Gastrocnemius medialis (tissue), 4 donors: Measurements from ENCODE around the gene ZNF57. TPM values are rescaled to one million over a fixed set of nuclear protein-coding genes. Genes with fewer than 3 reads are reported as not detected.

Source experiments
- ATAC-seq, 2 donors: fragments of 150-250 bp; one replicate each; pipeline ENCODE4 v1.9.1; 2016
- DNase-seq, 2 donors: peaks; one replicate each; pipeline ENCODE4 v3.0.0-alpha.2; 2019
- H3K27ac ChIP-seq, 4 donors: fragments of 200-600 bp; sonication (generic); 1 replicate in 1 of 4; 2 replicates in 3 of 4; pipeline ENCODE4 v1.5.1; 2016 to 2018; ENCODE audit warnings: mild to moderate bottlenecking in 2 of 4, moderate library complexity in 1 of 4
- H3K27me3 ChIP-seq, 3 donors: fragments of 200-600 bp; sonication (generic) in 2 of 3; 1 replicate in 1 of 3; 2 replicates in 2 of 3; pipeline versions ENCODE4 v1.5.1 to v1.6.0; 2016 to 2019; ENCODE audit warnings: mild to moderate bottlenecking in 1 of 3, moderate library complexity in 1 of 3
- H3K36me3 ChIP-seq, 2 donors: fragments of 200-600 bp; sonication (generic) in 1 of 2; one replicate each; pipeline ENCODE4 v1.5.1; 2017 to 2018
- H3K4me1 ChIP-seq, 2 donors: fragments of 200-600 bp; sonication (generic) in 1 of 2; one replicate each; pipeline ENCODE4 v1.5.1; 2016 to 2017; ENCODE audit warnings: mild to moderate bottlenecking in 2 of 2
- H3K4me3 ChIP-seq, 4 donors: fragments of 200-600 bp; sonication (generic) in 3 of 4; 1 replicate in 1 of 4; 2 replicates in 3 of 4; pipeline ENCODE4 v1.5.1; 2016 to 2019; ENCODE audit warnings: mild to moderate bottlenecking in 2 of 4
- H3K9me3 ChIP-seq, 3 donors: fragments of 200-600 bp; sonication (generic) in 2 of 3; 1 replicate in 1 of 3; 2 replicates in 2 of 3; pipeline ENCODE4 v1.5.1; 2016 to 2019
- CTCF ChIP-seq, 5 experiments: fragments of 450-650 bp in 3 of 5; fragments of 200-600 bp in 2 of 5; sonication (generic) in 2 of 5; IDR thresholded peaks in 4 of 5; conservative IDR thresholded peaks in 1 of 5; 1 replicate in 4 of 5; 2 replicates in 1 of 5; pipeline ENCODE4 v1.5.1; 2016 to 2019; ENCODE audit warnings: antibody characterized with exemption in 5 of 5, mild to moderate bottlenecking in 3 of 5, moderate library complexity in 3 of 5
- POLR2A ChIP-seq, 2 donors: fragments of 450-650 bp; IDR thresholded peaks; one replicate each; pipeline ENCODE4 v1.6.1; 2017; ENCODE audit warnings: antibody characterized with exemption in 2 of 2, mild to moderate bottlenecking in 2 of 2, moderate library complexity in 2 of 2
- in situ Hi-C, 4 donors: fragments of 200-750 bp; cut with MboI; loops; one replicate each; pipeline versions ENCODE4 v1.15.0 to v1.8.0; 2017; ENCODE audit warnings: low sequenced_read_pairs in 4 of 4
- intact Hi-C: fragments of 100-400 bp; cut with DNase I; formaldehyde crosslinking; loops from one replicate; pipeline ENCODE4 v1.15.1; 2023; ENCODE audit warnings: low total_unique reads
- total RNA-seq, 4 donors: library from RNA; depleted of rRNA; stranded (reverse); fragments of >200 nt; gene quantifications; one replicate each; pipeline versions ENCODE4 v1.1.0 to v1.2.3, GENCODE V29; 2016

The ZNF57 gene
- total RNA-seq, 4 donors from 2014 or later = 0.44 to 2.1 (median 0.83) TPM

DNA sequence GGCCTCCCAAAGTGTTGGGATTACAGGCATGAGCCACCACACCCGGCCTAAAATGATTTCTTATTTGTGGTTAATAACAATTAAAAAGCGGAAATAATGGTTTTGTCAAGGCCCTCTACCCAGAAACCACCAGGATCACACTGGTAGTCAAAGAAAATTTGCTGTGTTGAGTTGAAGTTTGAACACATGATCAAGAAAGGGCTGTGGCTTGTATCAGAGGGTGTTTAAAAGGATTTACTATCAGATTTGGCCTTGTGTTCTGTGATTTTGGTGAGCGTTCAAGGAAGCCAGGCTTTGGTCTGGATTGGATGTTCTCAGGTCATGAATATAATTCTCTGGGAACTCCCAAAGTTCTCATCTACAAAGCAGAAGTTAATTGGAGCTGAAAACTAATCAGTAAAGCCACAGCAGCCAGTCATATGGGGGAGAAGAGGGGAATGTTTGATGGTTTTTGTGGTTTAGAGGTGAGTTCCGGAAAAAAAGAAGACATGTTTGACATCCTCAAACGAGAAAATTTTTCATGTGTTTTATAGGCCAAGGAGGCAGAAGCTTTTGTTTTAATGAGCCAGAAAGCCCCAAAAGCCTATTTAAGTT lies 44.2 kb upstream of the ZNF57 start:
- no peak overlapping the region for H3K27ac ChIP-seq
- DNase-seq (no peak), ATAC-seq (no peak)
- no peaks in the 10 kb centered on the region for H3K4me1 ChIP-seq
- no peaks in the 10 kb centered on the region for H3K27me3 ChIP-seq
- H3K36me3 ChIP-seq = peaks cover 9 to 52% of the 10 kb centered on the region in 2 donors
- TF ChIP-seq POLR2A (IDR thresholded peaks at IDR 0.05) = no peak
- TF ChIP-seq CTCF (IDR thresholded peaks at IDR 0.05 in 4 of 5, conservative IDR thresholded peaks at IDR 0.05 in 1 of 5) = no peak
- H3K4me3 ChIP-seq = no peak overlapping the region
- intact Hi-C loops (no loop called here), in situ Hi-C loops (no loop called here)
- H3K9me3 ChIP-seq = peaks cover 0 to 59% (median 26%) of the 10 kb centered on the region in 3 donors

- Histone ChIP-seq H3K4me1 (no peaks in the 10 kb centered on the region), H3K36me3 (peaks cover 3 to 29% of the 10 kb centered on the region in 2 donors), H3K4me3 (no peak overlapping the region), H3K9me3 (peaks cover 0 to 36% (median 9%) of the 10 kb centered on the region in 3 donors), H3K27me3 (no peaks in the 10 kb centered on the region), H3K27ac (no peak overlapping the region)
- in situ Hi-C loops (no loop called here), intact Hi-C loops (no loop called here)
- DNase-seq (no peak), ATAC-seq (no peak)
- no peak for TF ChIP-seq CTCF (IDR thresholded peaks at IDR 0.05 in 4 of 5, conservative IDR thresholded peaks at IDR 0.05 in 1 of 5)
- no peak for TF ChIP-seq POLR2A (IDR thresholded peaks at IDR 0.05)
Measured at GRCh38 chr19:2858864-2859263, 41.9 kb upstream of the ZNF57 start.

DNA sequence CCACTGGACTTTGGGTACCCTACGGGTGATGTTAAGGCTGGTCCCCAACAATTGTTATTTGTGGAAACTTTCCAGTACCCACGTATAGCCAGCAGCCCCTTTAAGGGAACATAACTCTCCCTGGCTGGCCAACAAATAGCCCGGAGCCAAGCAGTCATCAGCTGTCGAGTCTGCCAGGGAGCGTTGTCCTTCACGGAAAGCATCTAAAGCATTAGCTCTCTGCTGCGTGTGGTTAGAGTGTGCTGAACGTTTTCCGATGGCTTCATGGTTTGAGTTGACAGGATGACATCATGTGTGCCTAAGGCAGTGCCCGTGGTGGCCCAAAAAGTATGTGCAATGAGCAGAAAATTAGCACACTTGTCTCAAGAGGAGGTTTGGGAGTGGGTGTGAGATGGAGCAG lies 36.9 kb upstream of the ZNF57 start:
- H3K9me3 ChIP-seq = peaks cover 0 to 4% (median 0%) of the 10 kb centered on the region in 3 donors
- ATAC-seq (no peak), DNase-seq (no peak)
- no peak overlapping the region for H3K4me3 ChIP-seq
- no peaks in the 10 kb centered on the region for H3K27me3 ChIP-seq
- intact Hi-C loops (no loop called here), in situ Hi-C loops (no loop called here)
- peaks cover 0 to 3% of the 10 kb centered on the region in 2 donors for H3K36me3 ChIP-seq
- no peaks in the 10 kb centered on the region for H3K4me1 ChIP-seq
- TF ChIP-seq CTCF (IDR thresholded peaks at IDR 0.05 in 4 of 5, conservative IDR thresholded peaks at IDR 0.05 in 1 of 5) (no peak), POLR2A (IDR thresholded peaks at IDR 0.05) (no peak)
- no peak overlapping the region for H3K27ac ChIP-seq

DNA sequence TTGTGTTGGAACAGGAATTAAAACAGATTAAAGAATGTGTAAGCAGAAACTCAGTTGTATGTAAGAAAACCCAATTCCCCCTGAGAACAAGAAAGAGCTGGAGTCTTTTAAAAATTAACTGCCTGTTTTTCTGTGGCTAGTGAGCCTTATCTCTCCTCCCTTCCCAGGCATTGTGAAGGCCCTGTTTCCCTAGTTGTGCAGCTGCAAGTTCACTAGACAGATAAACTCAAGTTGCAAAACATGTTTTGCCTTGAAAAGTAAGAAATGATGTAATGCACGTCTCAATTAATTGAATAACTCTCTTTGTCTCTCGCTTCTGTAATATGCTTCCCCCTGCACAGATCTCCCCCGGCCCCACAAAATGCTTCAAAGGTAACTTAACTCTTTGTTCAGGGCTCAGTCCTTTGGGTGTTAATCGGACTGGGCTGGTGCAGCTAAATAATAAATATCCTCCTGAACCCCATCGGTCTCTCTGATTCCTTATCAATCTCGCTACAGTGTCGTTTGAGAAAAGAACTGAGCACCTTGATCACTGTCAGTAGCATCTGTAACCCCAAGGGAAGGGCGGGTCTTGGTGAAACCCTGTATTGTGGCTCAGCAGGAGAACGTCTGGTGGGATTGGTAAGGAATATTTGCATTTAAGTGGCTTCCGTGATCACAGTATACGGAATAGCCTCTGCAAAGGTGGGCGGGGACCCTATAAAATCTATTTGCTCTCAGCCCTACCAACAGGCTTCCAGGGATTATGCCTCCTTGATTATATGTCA lies 35.2 kb upstream of the ZNF57 start:
- no peak for TF ChIP-seq POLR2A (IDR thresholded peaks at IDR 0.05)
- no peak for TF ChIP-seq CTCF (IDR thresholded peaks at IDR 0.05 in 4 of 5, conservative IDR thresholded peaks at IDR 0.05 in 1 of 5)
- no peak for ATAC-seq

More for the DNA sequence above, 35.2 kb upstream of the ZNF57 start:
- no peaks in the 10 kb centered on the region for H3K27me3 ChIP-seq
- no peaks in the 10 kb centered on the region for H3K4me1 ChIP-seq
- peaks cover 0 to 4% (median 0%) of the 10 kb centered on the region in 3 donors for H3K9me3 ChIP-seq
- H3K36me3 ChIP-seq = no peaks in the 10 kb centered on the region
- no peak for DNase-seq
- H3K4me3 ChIP-seq = no peak overlapping the region
- intact Hi-C loops = no loop called here
- in situ Hi-C loops = no loop called here
- no peak overlapping the region for H3K27ac ChIP-seq
